HEK293T (cell line): ENCODE data around the gene NSA2.

Experiments
- BHLHE40 ChIP-seq: fragments of 450-650 bp; IDR thresholded peaks from 2 replicates; pipeline ENCODE4 v1.6.1; 2016; ENCODE audit warnings: mild to moderate bottlenecking, moderate library complexity, borderline replicate concordance
- ELF4 ChIP-seq: fragments of 450-650 bp; IDR thresholded peaks from 2 replicates; pipeline ENCODE4 v1.6.1; 2017; ENCODE audit warnings: antibody characterized with exemption
- FOXA1 ChIP-seq: fragments of 450-650 bp; IDR thresholded peaks from 2 replicates; pipeline ENCODE4 v1.6.1; 2016; ENCODE audit warnings: mild to moderate bottlenecking
- FOXK2 ChIP-seq: fragments of 450-650 bp; IDR thresholded peaks from 2 replicates; pipeline ENCODE4 v1.6.1; 2016; ENCODE audit warnings: mild to moderate bottlenecking
- FOXM1 ChIP-seq: fragments of 450-650 bp; IDR thresholded peaks from 2 replicates; pipeline ENCODE4 v1.6.1; 2017; ENCODE audit warnings: mild to moderate bottlenecking, borderline replicate concordance
- HDGF ChIP-seq: fragments of 450-650 bp; IDR thresholded peaks from 2 replicates; pipeline ENCODE4 v1.6.1; 2017; ENCODE audit warnings: antibody characterized with exemption, borderline replicate concordance
- LEF1 ChIP-seq: fragments of 450-650 bp; IDR thresholded peaks from 2 replicates; pipeline ENCODE4 v1.6.1; 2017; ENCODE audit warnings: mild to moderate bottlenecking, borderline replicate concordance
- NFRKB ChIP-seq: fragments of 450-650 bp; IDR thresholded peaks from 2 replicates; pipeline ENCODE4 v1.6.1; 2016; ENCODE audit warnings: mild to moderate bottlenecking, moderate library complexity
- SP1 ChIP-seq: fragments of 450-650 bp; IDR thresholded peaks from 2 replicates; pipeline ENCODE4 v1.6.1; 2017
- SUZ12 ChIP-seq: fragments of 450-650 bp; IDR thresholded peaks from 2 replicates; pipeline ENCODE4 v1.6.1; 2016; ENCODE audit warnings: mild to moderate bottlenecking
- TARDBP ChIP-seq: fragments of 450-650 bp; IDR thresholded peaks from 2 replicates; pipeline ENCODE4 v1.6.1; 2016
- ZNF384 ChIP-seq: fragments of 450-650 bp; IDR thresholded peaks from 2 replicates; pipeline ENCODE4 v1.6.1; 2016
- TF ChIP-seq, protein P1 (sequence below): fragments of 450-650 bp; IDR thresholded peaks from 2 replicates; pipeline ENCODE4 v1.6.1; 2016

DNA sequence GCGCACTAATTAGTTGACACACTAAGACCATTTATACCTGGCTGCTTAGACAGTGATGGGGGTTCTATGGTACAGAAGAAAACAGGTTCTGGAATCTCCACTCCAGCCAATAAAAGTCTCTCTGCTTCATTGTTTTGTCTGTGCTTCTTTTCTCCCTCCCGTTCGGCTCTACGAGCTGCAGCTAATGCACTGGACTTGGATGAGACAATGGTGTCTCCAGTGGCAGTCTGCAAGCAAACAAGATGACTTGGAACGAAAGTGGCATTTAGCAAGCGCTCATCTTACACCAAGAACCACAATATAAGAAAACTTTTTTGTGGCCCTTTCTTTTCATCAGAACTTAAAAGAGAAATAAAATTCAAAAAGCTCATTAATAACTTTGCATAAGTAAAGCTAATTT lies 30.3 kb upstream of the NSA2 start:
- TF ChIP-seq BHLHE40 = no peak
- TF ChIP-seq ZNF384 = no peak
- TF ChIP-seq SP1 = no peak
- TF ChIP-seq HDGF = no peak
- no peak for TF ChIP-seq LEF1
- no peak for TF ChIP-seq FOXK2
- no peak for TF ChIP-seq ELF4
- no peak for TF ChIP-seq FOXM1
- TF ChIP-seq, protein P1, sequence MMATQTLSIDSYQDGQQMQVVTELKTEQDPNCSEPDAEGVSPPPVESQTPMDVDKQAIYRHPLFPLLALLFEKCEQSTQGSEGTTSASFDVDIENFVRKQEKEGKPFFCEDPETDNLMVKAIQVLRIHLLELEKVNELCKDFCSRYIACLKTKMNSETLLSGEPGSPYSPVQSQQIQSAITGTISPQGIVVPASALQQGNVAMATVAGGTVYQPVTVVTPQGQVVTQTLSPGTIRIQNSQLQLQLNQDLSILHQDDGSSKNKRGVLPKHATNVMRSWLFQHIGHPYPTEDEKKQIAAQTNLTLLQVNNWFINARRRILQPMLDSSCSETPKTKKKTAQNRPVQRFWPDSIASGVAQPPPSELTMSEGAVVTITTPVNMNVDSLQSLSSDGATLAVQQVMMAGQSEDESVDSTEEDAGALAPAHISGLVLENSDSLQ = no peak
- no peak for TF ChIP-seq NFRKB
- TF ChIP-seq TARDBP = no peak
- TF ChIP-seq SUZ12 = no peak
- no peak for TF ChIP-seq FOXA1
